K562 (cell line): ENCODE measurements around the gene BRMS1. TPM values are rescaled to one million over a fixed set of nuclear protein-coding genes. Genes with fewer than 3 reads are reported as not detected.

Experiments used
- HDAC1 ChIP-seq, 2 experiments: fragments of 450-650 bp; IDR thresholded peaks; 2 replicates each; pipeline ENCODE4 v1.6.1; 2016 to 2017; ENCODE audit warnings: inconsistent platforms in 1 of 2, mild to moderate bottlenecking in 1 of 2, moderate library complexity in 1 of 2
- JUN ChIP-seq, 2 experiments: sonication (generic) in 1 of 2; formaldehyde crosslinking in 1 of 2; IDR thresholded peaks; 2 replicates each; pipeline versions ENCODE4 v1.6.1 to v1.8.0; 2012 to 2022; ENCODE audit warnings: borderline replicate concordance in 2 of 2, mild to moderate bottlenecking in 2 of 2, improper control_type of control experiment in 1 of 2, low read depth in 1 of 2, low read length in 1 of 2, missing genetic modification reagents in 1 of 2
- JUNB ChIP-seq: fragments of 450-650 bp; formaldehyde crosslinking; conservative IDR thresholded peaks from 2 replicates; pipeline ENCODE4 v1.4.0; 2020; ENCODE audit warnings: mild to moderate bottlenecking
- MCM2 ChIP-seq: fragments of 450-650 bp; IDR thresholded peaks from 2 replicates; pipeline ENCODE4 v1.6.1; 2017; ENCODE audit warnings: low read depth, mild to moderate bottlenecking
- NBN ChIP-seq: fragments of 450-650 bp; IDR thresholded peaks from 2 replicates; pipeline ENCODE4 v1.6.1; 2016; ENCODE audit warnings: low read depth, mild to moderate bottlenecking
- NCOA4 ChIP-seq: fragments of 450-650 bp; IDR thresholded peaks from 2 replicates; pipeline ENCODE4 v1.6.1; 2018; ENCODE audit warnings: mild to moderate bottlenecking; ENCODE audit not compliant: partially characterized antibody
- NR2C2 ChIP-seq, 2 experiments: fragments of 200-800 bp in 1 of 2; sonication (Bioruptor generic) in 1 of 2; sonication (generic) in 1 of 2; formaldehyde crosslinking in 1 of 2; IDR thresholded peaks; 2 replicates each; pipeline versions ENCODE4 v1.6.1 to v1.8.0; 2016 to 2022; ENCODE audit warnings: mild to moderate bottlenecking in 1 of 2, missing compliant biosample characterization in 1 of 2, missing genetic modification characterization in 1 of 2, missing genetic modification reagents in 1 of 2
- RBM14 ChIP-seq: fragments of 200-400 bp; formaldehyde crosslinking; IDR thresholded peaks from 2 replicates; pipeline ENCODE4 v1.6.1; 2018; ENCODE audit warnings: low read depth, mild to moderate bottlenecking, low read length, moderate library complexity, borderline replicate concordance; ENCODE audit not compliant: insufficient read depth
- SMARCC2 ChIP-seq: fragments of 450-650 bp; IDR thresholded peaks from 2 replicates; pipeline ENCODE4 v1.6.1; 2017; ENCODE audit warnings: antibody characterized with exemption, moderate library complexity, mild to moderate bottlenecking, low read depth
- ZNF445 ChIP-seq: fragments of 250-450 bp; sonication (Bioruptor Pico); IDR thresholded peaks from 2 replicates; pipeline ENCODE4 v1.4.0; 2020; ENCODE audit warnings: low read depth, mild to moderate bottlenecking, moderate library complexity
- polyA plus RNA-seq, 8 experiments: library from polyadenylated mRNA; depleted of rRNA in 4 of 8; stranded (reverse) in 5 of 8; unstranded in 3 of 8; fragments of >200 nt; fragmentation: Nextera tagmentation in 2 of 8; fragmentation: Illumina TruSeq in 1 of 8; extraction: Ambion mirVana in 2 of 8; extraction: Trizol in 1 of 8; gene quantifications; 2 replicates each; pipeline versions ENCODE4 v1.2.1 to v1.2.3, GENCODE V29; 2011 to 2014; ENCODE audit warnings: inconsistent platforms in 1 of 8, missing spikeins in 1 of 8
- total RNA-seq, 7 experiments: library from RNA; depleted of rRNA in 6 of 7; stranded (reverse); fragments of >200 nt in 6 of 7; fragmentation: Illumina TruSeq in 2 of 7; extraction: Trizol in 2 of 7; gene quantifications; 2 replicates each; pipeline versions ENCODE4 v1.2.1 to v1.2.3, GENCODE V29; 2011 to 2021; ENCODE audit warnings: low replicate concordance in 1 of 7
- TF ChIP-seq, protein P1 (sequence below), 2 experiments: fragments of 450-650 bp in 1 of 2; sonication (generic) in 1 of 2; formaldehyde crosslinking in 1 of 2; IDR thresholded peaks; 2 replicates each; pipeline versions ENCODE4 v1.7.1 to v1.9.0; 2016 to 2022; ENCODE audit warnings: inconsistent platforms in 1 of 2, mild to moderate bottlenecking in 1 of 2, missing genetic modification reagents in 1 of 2
- TF ChIP-seq, protein P2 (sequence below), 2 experiments: fragments of 450-650 bp in 1 of 2; sonication (generic) in 1 of 2; formaldehyde crosslinking in 1 of 2; IDR thresholded peaks in 1 of 2; conservative IDR thresholded peaks in 1 of 2; 2 replicates each; pipeline versions ENCODE4 v1.6.1 to v1.8.1; 2016 to 2023; ENCODE audit warnings: mild to moderate bottlenecking in 2 of 2, moderate library complexity in 2 of 2, inconsistent platforms in 1 of 2, missing genetic modification reagents in 1 of 2
- TF ChIP-seq, protein P3 (sequence below): fragments of 250-450 bp; sonication (Bioruptor Pico); IDR thresholded peaks from 2 replicates; pipeline ENCODE4 v1.8.0; 2022; ENCODE audit warnings: inconsistent platforms, mild to moderate bottlenecking, moderate library complexity, borderline replicate concordance

Gene BRMS1
- total and polyA plus RNA-seq, 9 of the 15 experiments (the other 6 are each of a cell fraction or from before 2014, with no cell fraction given) = 2.2 to 78.8 (median 33.4) TPM

DNA sequence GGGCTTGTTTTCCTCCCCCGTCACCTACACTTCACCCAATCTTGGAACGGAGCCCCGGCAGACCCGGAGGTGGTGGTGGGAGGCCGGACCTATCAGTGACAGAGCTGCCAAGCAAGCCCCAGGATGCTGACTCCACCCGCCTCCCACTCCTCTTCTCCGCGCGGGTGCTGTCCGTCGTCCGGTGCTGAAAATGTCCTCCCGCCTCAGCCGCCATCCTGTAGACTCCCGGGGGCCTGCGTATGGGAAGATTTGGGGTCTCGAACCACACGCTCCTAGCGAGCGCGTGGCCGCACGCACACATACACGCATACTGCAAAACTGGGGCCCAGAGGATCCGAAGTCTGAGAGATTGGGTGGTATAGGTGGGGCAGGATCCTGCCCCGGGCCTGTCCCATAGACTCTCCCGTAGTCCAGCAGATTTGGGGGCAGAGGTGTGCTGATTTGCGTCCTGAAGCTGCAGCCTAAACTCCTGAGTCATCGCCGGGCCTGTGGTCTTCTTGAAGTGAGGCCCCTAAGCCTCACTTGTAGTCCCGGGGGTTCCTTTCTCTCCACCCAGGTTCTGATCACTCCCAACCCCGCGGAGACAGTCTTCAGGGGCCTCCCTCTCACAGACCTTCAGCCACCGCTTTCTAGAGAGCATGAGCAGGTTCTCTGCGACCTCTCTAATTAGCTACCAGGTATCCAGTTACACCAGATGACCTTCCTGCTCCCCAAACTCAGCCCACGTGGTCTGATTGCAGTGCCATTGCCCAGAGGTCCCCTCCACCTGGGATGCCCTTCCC lies 55.2 kb downstream of the BRMS1 start (continued):
- TF ChIP-seq, protein P1, sequence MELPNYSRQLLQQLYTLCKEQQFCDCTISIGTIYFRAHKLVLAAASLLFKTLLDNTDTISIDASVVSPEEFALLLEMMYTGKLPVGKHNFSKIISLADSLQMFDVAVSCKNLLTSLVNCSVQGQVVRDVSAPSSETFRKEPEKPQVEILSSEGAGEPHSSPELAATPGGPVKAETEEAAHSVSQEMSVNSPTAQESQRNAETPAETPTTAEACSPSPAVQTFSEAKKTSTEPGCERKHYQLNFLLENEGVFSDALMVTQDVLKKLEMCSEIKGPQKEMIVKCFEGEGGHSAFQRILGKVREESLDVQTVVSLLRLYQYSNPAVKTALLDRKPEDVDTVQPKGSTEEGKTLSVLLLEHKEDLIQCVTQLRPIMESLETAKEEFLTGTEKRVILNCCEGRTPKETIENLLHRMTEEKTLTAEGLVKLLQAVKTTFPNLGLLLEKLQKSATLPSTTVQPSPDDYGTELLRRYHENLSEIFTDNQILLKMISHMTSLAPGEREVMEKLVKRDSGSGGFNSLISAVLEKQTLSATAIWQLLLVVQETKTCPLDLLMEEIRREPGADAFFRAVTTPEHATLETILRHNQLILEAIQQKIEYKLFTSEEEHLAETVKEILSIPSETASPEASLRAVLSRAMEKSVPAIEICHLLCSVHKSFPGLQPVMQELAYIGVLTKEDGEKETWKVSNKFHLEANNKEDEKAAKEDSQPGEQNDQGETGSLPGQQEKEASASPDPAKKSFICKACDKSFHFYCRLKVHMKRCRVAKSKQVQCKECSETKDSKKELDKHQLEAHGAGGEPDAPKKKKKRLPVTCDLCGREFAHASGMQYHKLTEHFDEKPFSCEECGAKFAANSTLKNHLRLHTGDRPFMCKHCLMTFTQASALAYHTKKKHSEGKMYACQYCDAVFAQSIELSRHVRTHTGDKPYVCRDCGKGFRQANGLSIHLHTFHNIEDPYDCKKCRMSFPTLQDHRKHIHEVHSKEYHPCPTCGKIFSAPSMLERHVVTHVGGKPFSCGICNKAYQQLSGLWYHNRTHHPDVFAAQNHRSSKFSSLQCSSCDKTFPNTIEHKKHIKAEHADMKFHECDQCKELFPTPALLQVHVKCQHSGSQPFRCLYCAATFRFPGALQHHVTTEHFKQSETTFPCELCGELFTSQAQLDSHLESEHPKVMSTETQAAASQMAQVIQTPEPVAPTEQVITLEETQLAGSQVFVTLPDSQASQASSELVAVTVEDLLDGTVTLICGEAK (IDR thresholded peaks at IDR 0.05) = no peak
- TF ChIP-seq, protein P1 (CRISPR knock-in tag; IDR thresholded peaks at IDR 0.05) = no peak
- TF ChIP-seq, protein P2, sequence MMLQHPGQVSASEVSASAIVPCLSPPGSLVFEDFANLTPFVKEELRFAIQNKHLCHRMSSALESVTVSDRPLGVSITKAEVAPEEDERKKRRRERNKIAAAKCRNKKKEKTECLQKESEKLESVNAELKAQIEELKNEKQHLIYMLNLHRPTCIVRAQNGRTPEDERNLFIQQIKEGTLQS (IDR thresholded peaks at IDR 0.05) = no peak
- TF ChIP-seq, protein P2 (CRISPR knock-in tag; conservative IDR thresholded peaks at IDR 0.05) = no peak
- TF ChIP-seq MCM2 (no peak), NR2C2 (CRISPR knock-in tag; IDR thresholded peaks at IDR 0.05) (peak; percentile 81; the same call in 1 of the 2 replicates), NR2C2 (tag; IDR thresholded peaks at IDR 0.05) (no peak), SMARCC2 (peak; percentile 54; the same call in 1 of the 2 replicates), NBN (peak; percentile 48; the same call in 1 of the 2 replicates), RBM14 (no peak), HDAC1 (IDR thresholded peaks at IDR 0.05) (peak in 1 of 2 experiments; percentile 98; a peak in 3 of 4 replicates), NCOA4 (no peak), JUN (IDR thresholded peaks at IDR 0.05; ENCODE audit: borderline replicate concordance, low read depth, low read length) (no peak), JUN (CRISPR knock-in tag; IDR thresholded peaks at IDR 0.05; ENCODE audit: borderline replicate concordance) (peak; percentile 72; the same call in 1 of the 2 replicates), ZNF445 (CRISPR knock-in tag) (no peak), JUNB (CRISPR knock-in tag) (no peak)
- TF ChIP-seq, protein P3, sequence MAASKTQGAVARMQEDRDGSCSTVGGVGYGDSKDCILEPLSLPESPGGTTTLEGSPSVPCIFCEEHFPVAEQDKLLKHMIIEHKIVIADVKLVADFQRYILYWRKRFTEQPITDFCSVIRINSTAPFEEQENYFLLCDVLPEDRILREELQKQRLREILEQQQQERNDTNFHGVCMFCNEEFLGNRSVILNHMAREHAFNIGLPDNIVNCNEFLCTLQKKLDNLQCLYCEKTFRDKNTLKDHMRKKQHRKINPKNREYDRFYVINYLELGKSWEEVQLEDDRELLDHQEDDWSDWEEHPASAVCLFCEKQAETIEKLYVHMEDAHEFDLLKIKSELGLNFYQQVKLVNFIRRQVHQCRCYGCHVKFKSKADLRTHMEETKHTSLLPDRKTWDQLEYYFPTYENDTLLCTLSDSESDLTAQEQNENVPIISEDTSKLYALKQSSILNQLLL (CRISPR knock-in tag) = no peak
